SK-N-SH (cell line): ENCODE data around the gene IL17D. TPM values are rescaled to one million over a fixed set of nuclear protein-coding genes. Genes with fewer than 3 reads are reported as not detected.

ENCODE experiments used
- CTCF ChIA-PET: fragments of 300-600, 350-600 bp; formaldehyde crosslinking; extraction: SDS; loops from one replicate; lab custom pipeline; 2021; lab: Yijun Ruan, JAX
- POLR2A ChIA-PET: fragments of 350-600 bp; sonication (Branson Sonifier 250); formaldehyde crosslinking; extraction: SDS; loops from one replicate; lab custom pipeline; 2020; ENCODE audit warnings: antibody characterized with exemption, inconsistent platforms; lab: Yijun Ruan, JAX
- DNase-seq: peaks from one replicate; pipeline ENCODE4 v3.0.0; 2012
- H2AFZ ChIP-seq: fragments of 200-600 bp; sonication (generic); 2 replicates; pipeline ENCODE4 v1.8.1; 2016; ENCODE audit warnings: antibody characterized with exemption, mild to moderate bottlenecking, low read depth
- H3F3A ChIP-seq: fragments of 200-600 bp; sonication (generic); replicated peaks from 2 replicates; pipeline ENCODE3; 2016; ENCODE audit warnings: antibody characterized with exemption, mild to moderate bottlenecking; ENCODE audit not compliant: insufficient read depth
- H3K27ac ChIP-seq, 2 experiments: fragments of 200-500 bp in 1 of 2; fragments of 200-600 bp in 1 of 2; sonication (Bioruptor generic) in 1 of 2; sonication (generic), shearing (Covaris generic) in 1 of 2; 2 replicates each; pipeline versions ENCODE4 v1.5.1 to v1.6.1; 2014 to 2016; ENCODE audit warnings: low read depth in 2 of 2, inconsistent platforms in 1 of 2, low read length in 1 of 2, mild to moderate bottlenecking in 1 of 2, mixed read lengths in 1 of 2
- H3K27me3 ChIP-seq: fragments of 200-600 bp; sonication (generic), shearing (Covaris generic); 2 replicates; pipeline ENCODE4 v1.6.1; 2016; ENCODE audit warnings: mixed run types; ENCODE audit not compliant: insufficient read depth
- H3K36me3 ChIP-seq, 2 experiments: fragments of 200-500 bp in 1 of 2; fragments of 200-600 bp in 1 of 2; sonication (Bioruptor generic) in 1 of 2; sonication (generic) in 1 of 2; replicated peaks in 1 of 2; 2 replicates each; pipeline versions ENCODE3 to v1.5.1; 2014 to 2016; ENCODE audit warnings: low read length in 1 of 2, mild to moderate bottlenecking in 1 of 2; ENCODE audit not compliant: insufficient read depth in 2 of 2, control insufficient read depth in 1 of 2
- H3K4me1 ChIP-seq, 2 experiments: fragments of 200-500 bp in 1 of 2; fragments of 200-600 bp in 1 of 2; sonication (Bioruptor generic) in 1 of 2; sonication (generic), shearing (Covaris generic) in 1 of 2; 2 replicates each; pipeline versions ENCODE4 v1.5.1 to v1.6.1; 2014 to 2016; ENCODE audit warnings: low read depth in 1 of 2, low read length in 1 of 2, mixed run types in 1 of 2; ENCODE audit not compliant: insufficient read depth in 2 of 2, control insufficient read depth in 1 of 2
- H3K4me2 ChIP-seq: fragments of 200-600 bp; sonication (generic), shearing (Covaris generic); 2 replicates; pipeline ENCODE4 v1.6.1; 2017; ENCODE audit warnings: mixed run types
- H3K4me3 ChIP-seq, 2 experiments: fragments of 200-500 bp in 1 of 2; fragments of 200-600 bp in 1 of 2; sonication (Bioruptor generic) in 1 of 2; sonication (generic), shearing (Covaris generic) in 1 of 2; 2 replicates each; pipeline versions ENCODE4 v1.5.1 to v1.8.1; 2014 to 2016; ENCODE audit warnings: low read depth in 2 of 2, inconsistent platforms in 1 of 2, low read length in 1 of 2, mild to moderate bottlenecking in 1 of 2, mixed read lengths in 1 of 2, moderate library complexity in 1 of 2
- H3K79me2 ChIP-seq: fragments of 200-600 bp; sonication (generic); 2 replicates; pipeline ENCODE4 v1.8.1; 2017; ENCODE audit warnings: mild to moderate bottlenecking; ENCODE audit not compliant: insufficient read depth
- H3K9ac ChIP-seq: fragments of 200-600 bp; sonication (generic); 2 replicates; pipeline ENCODE4 v1.6.1; 2017; ENCODE audit warnings: mixed run types
- H3K9me2 ChIP-seq: fragments of 200-600 bp; sonication (generic); 2 replicates; pipeline ENCODE4 v1.6.1; 2017; ENCODE audit warnings: mixed run types
- H3K9me3 ChIP-seq: fragments of 200-600 bp; sonication (generic); 2 replicates; pipeline ENCODE4 v1.6.1; 2017; ENCODE audit warnings: mixed run types, mild to moderate bottlenecking, moderate library complexity
- H4K20me1 ChIP-seq: fragments of 200-600 bp; sonication (generic); 2 replicates; pipeline ENCODE4 v1.6.1; 2017; ENCODE audit warnings: mild to moderate bottlenecking, mixed run types; ENCODE audit not compliant: insufficient read depth
- ELF1 ChIP-seq: IDR thresholded peaks from 2 replicates; pipeline ENCODE4 v1.4.0; 2012
- EP300 ChIP-seq, 2 experiments: IDR thresholded peaks; 2 replicates each; pipeline versions ENCODE4 v1.4.0 to v1.6.1; 2012; ENCODE audit warnings: borderline replicate concordance in 1 of 2, low read depth in 1 of 2, low read length in 1 of 2
- EZH2phosphoT487 ChIP-seq: fragments of 200-600 bp; sonication (generic); IDR thresholded peaks from 2 replicates; pipeline ENCODE4 v1.6.1; 2017; ENCODE audit warnings: low read depth, mixed run types, mild to moderate bottlenecking, antibody characterized with exemption, moderate library complexity, borderline replicate concordance
- FOSL2 ChIP-seq: IDR thresholded peaks from 2 replicates; pipeline ENCODE4 v1.4.0; 2012; ENCODE audit warnings: low read depth, mild to moderate bottlenecking, moderate library complexity, borderline replicate concordance
- FOXM1 ChIP-seq: IDR thresholded peaks from 2 replicates; pipeline ENCODE4 v1.4.0; 2012; ENCODE audit warnings: low read depth, mild to moderate bottlenecking
- GABPA ChIP-seq: IDR thresholded peaks from 2 replicates; pipeline ENCODE4 v1.4.0; 2012; ENCODE audit warnings: low read depth, mild to moderate bottlenecking
- IRF3 ChIP-seq: fragments of 150-350 bp; IDR thresholded peaks from 2 replicates; pipeline ENCODE4 v1.6.1; 2016; ENCODE audit warnings: mild to moderate bottlenecking, low read depth, low read length
- MAX ChIP-seq: IDR thresholded peaks from 2 replicates; pipeline ENCODE4 v1.4.0; 2012; ENCODE audit warnings: low read depth
- MXI1 ChIP-seq: IDR thresholded peaks from 2 replicates; pipeline ENCODE4 v1.6.1; 2012; ENCODE audit warnings: mild to moderate bottlenecking, low read depth, low read length, improper control_type of control experiment
- NFIC ChIP-seq: IDR thresholded peaks from 2 replicates; pipeline ENCODE4 v1.4.0; 2012; ENCODE audit warnings: borderline replicate concordance
- PBX3 ChIP-seq: IDR thresholded peaks from 2 replicates; pipeline ENCODE4; 2012
- POLR2AphosphoS5 ChIP-seq: IDR thresholded peaks from 2 replicates; pipeline ENCODE4 v1.6.1; 2012; ENCODE audit warnings: low read depth, low read length
- RAD21 ChIP-seq: IDR thresholded peaks from 2 replicates; pipeline ENCODE4 v1.6.1; 2012; ENCODE audit warnings: mild to moderate bottlenecking, low read length
- RCOR1 ChIP-seq: fragments of 150-350 bp; IDR thresholded peaks from 2 replicates; pipeline ENCODE4 v1.6.1; 2017; ENCODE audit warnings: antibody characterized with exemption, low read length
- RFX5 ChIP-seq: IDR thresholded peaks from 2 replicates; pipeline ENCODE4 v1.6.1; 2012; ENCODE audit warnings: mild to moderate bottlenecking, improper control_type of control experiment, low read length
- SIN3A ChIP-seq: IDR thresholded peaks from 2 replicates; pipeline ENCODE4 v1.6.1; 2012; ENCODE audit warnings: low read depth, mild to moderate bottlenecking, low read length, moderate library complexity, borderline replicate concordance
- SMC3 ChIP-seq: IDR thresholded peaks from 2 replicates; pipeline ENCODE4 v1.6.1; 2012; ENCODE audit warnings: low read depth, low read length, improper control_type of control experiment
- TAF1 ChIP-seq: IDR thresholded peaks from 2 replicates; pipeline ENCODE4 v1.6.1; 2012; ENCODE audit warnings: low read depth, mild to moderate bottlenecking, low read length, moderate library complexity, borderline replicate concordance
- TCF12 ChIP-seq: IDR thresholded peaks from 2 replicates; pipeline ENCODE4 v1.4.0; 2012
- TEAD4 ChIP-seq: IDR thresholded peaks from 2 replicates; pipeline ENCODE4 v1.4.0; 2012; ENCODE audit warnings: mild to moderate bottlenecking, borderline replicate concordance; ENCODE audit not compliant: insufficient read depth
- WGBS: methylation state at CpG from one replicate; pipeline ENCODE4 v1.1.6; 2017; ENCODE audit warnings: low lambda C conversion rate; 5-methylcytosine and 5-hydroxymethylcytosine counted together
- polyA plus RNA-seq, 3 experiments: library from polyadenylated mRNA; depleted of rRNA; stranded (reverse); fragments of >200 nt; gene quantifications; 2 replicates each; pipeline ENCODE4 v1.2.3, GENCODE V29; 2012
- TF ChIP-seq, protein P1 (sequence below): IDR thresholded peaks from 2 replicates; pipeline ENCODE4 v1.6.1; 2012; ENCODE audit warnings: mild to moderate bottlenecking, low read depth, low read length, moderate library complexity
- TF ChIP-seq, protein P2 (sequence below): fragments of 150-350 bp; IDR thresholded peaks from 2 replicates; pipeline ENCODE4 v1.6.1; 2017; ENCODE audit warnings: antibody characterized with exemption, low read length, low read depth, borderline replicate concordance

IL17D gene
- polyA plus RNA-seq, 1 of the 3 experiments (the other 2 are of a cell fraction) = 2.3 TPM

GRCh38 chr13:20672772-20673171, 30.7 kb upstream of the IL17D start:
- no peak overlapping the region for H3K4me3 ChIP-seq
- H3K27ac ChIP-seq = no peak overlapping the region
- no peak overlapping the region for H3K9ac ChIP-seq
- no peak overlapping the region for H3K4me2 ChIP-seq
- peaks cover 2 to 5% of the 10 kb centered on the region in 2 experiments for H3K36me3 ChIP-seq
- WGBS = 67% methylated on average over 2 of the region's 2 CpGs
- no peaks in the 10 kb centered on the region for H3K27me3 ChIP-seq
- DNase-seq = no peak
- H3K4me1 ChIP-seq = no peaks in the 10 kb centered on the region
- ChIA-PET POLR2A (no interaction called here), CTCF (no interaction called here)
- H3K9me3 ChIP-seq = no peaks in the 10 kb centered on the region
- TF ChIP-seq POLR2AphosphoS5 (no peak), FOSL2 (no peak), SIN3A (no peak), FOXM1 (no peak), TCF12 (no peak), GABPA (no peak), ELF1 (no peak), RFX5 (no peak), NFIC (no peak), SMC3 (no peak), TAF1 (no peak), RAD21 (no peak), MXI1 (no peak), RCOR1 (no peak)
- TF ChIP-seq, protein P1, sequence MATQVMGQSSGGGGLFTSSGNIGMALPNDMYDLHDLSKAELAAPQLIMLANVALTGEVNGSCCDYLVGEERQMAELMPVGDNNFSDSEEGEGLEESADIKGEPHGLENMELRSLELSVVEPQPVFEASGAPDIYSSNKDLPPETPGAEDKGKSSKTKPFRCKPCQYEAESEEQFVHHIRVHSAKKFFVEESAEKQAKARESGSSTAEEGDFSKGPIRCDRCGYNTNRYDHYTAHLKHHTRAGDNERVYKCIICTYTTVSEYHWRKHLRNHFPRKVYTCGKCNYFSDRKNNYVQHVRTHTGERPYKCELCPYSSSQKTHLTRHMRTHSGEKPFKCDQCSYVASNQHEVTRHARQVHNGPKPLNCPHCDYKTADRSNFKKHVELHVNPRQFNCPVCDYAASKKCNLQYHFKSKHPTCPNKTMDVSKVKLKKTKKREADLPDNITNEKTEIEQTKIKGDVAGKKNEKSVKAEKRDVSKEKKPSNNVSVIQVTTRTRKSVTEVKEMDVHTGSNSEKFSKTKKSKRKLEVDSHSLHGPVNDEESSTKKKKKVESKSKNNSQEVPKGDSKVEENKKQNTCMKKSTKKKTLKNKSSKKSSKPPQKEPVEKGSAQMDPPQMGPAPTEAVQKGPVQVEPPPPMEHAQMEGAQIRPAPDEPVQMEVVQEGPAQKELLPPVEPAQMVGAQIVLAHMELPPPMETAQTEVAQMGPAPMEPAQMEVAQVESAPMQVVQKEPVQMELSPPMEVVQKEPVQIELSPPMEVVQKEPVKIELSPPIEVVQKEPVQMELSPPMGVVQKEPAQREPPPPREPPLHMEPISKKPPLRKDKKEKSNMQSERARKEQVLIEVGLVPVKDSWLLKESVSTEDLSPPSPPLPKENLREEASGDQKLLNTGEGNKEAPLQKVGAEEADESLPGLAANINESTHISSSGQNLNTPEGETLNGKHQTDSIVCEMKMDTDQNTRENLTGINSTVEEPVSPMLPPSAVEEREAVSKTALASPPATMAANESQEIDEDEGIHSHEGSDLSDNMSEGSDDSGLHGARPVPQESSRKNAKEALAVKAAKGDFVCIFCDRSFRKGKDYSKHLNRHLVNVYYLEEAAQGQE = no peak
- H2AFZ ChIP-seq = no peak overlapping the region
- no peaks in the 10 kb centered on the region for H4K20me1 ChIP-seq
- no peaks in the 10 kb centered on the region for H3K79me2 ChIP-seq
- no peaks in the 10 kb centered on the region for H3K9me2 ChIP-seq
- H3F3A ChIP-seq = no peaks in the 10 kb centered on the region

- no peak for DNase-seq
- H2AFZ ChIP-seq = no peak overlapping the region
- H3K79me2 ChIP-seq = no peaks in the 10 kb centered on the region
- H3K4me3 ChIP-seq = no peak overlapping the region
- 90% methylated on average over 5 of the region's 5 CpGs for WGBS
- no peak overlapping the region for H3K27ac ChIP-seq
- no peaks in the 10 kb centered on the region for H3K4me1 ChIP-seq
- no peak overlapping the region for H3K9ac ChIP-seq
- CTCF ChIA-PET = interaction anchor here (0.9 to 1.2 kb wide), 2 partner anchors 10 to 36 kb away, joined by 3 read pairs; no protein-coding TSS in a partner anchor
- TF ChIP-seq EZH2phosphoT487 (no peak), FOSL2 (no peak), PBX3 (no peak), IRF3 (no peak), MAX (no peak), EP300 (IDR thresholded peaks at IDR 0.05; ENCODE audit: borderline replicate concordance in 1 of 2, low read depth in 1 of 2, low read length in 1 of 2) (no peak), RCOR1 (no peak), FOXM1 (no peak), MXI1 (no peak), TEAD4 (no peak)
- TF ChIP-seq, protein P2, sequence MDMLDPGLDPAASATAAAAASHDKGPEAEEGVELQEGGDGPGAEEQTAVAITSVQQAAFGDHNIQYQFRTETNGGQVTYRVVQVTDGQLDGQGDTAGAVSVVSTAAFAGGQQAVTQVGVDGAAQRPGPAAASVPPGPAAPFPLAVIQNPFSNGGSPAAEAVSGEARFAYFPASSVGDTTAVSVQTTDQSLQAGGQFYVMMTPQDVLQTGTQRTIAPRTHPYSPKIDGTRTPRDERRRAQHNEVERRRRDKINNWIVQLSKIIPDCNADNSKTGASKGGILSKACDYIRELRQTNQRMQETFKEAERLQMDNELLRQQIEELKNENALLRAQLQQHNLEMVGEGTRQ = no peak
- POLR2A ChIA-PET = no interaction called here
- no peak overlapping the region for H3K4me2 ChIP-seq
- no peaks in the 10 kb centered on the region for H4K20me1 ChIP-seq
- H3F3A ChIP-seq = no peaks in the 10 kb centered on the region
- H3K9me3 ChIP-seq = no peaks in the 10 kb centered on the region
- no peaks in the 10 kb centered on the region for H3K27me3 ChIP-seq
- H3K36me3 ChIP-seq = peaks cover 0 to 5% of the 10 kb centered on the region in 2 experiments
- H3K9me2 ChIP-seq = no peaks in the 10 kb centered on the region
These were observed 29.8 kb upstream of the IL17D start for GRCh38 chr13:20673715-20674114.
